Liver (tissue), 9 donors: ENCODE data around the gene SRPRB. TPM values are rescaled to one million over a fixed set of nuclear protein-coding genes. Genes with fewer than 3 reads are reported as not detected.

Experiments used
- DNase-seq: peaks from one replicate; pipeline ENCODE4 v3.0.0-alpha.2; 2017; ENCODE audit warnings: low spot score
- H3K27ac ChIP-seq, 2 donors: one replicate each; pipeline ENCODE4 v1.7.0; 2013; ENCODE audit warnings: inconsistent platforms in 2 of 2, low read length in 2 of 2, control low read depth in 1 of 2, low read depth in 1 of 2, mild to moderate bottlenecking in 1 of 2
- H3K27me3 ChIP-seq, 4 donors: one replicate each; pipeline versions ENCODE4 v1.6.1 to v1.7.0; 2013; ENCODE audit warnings: low read length in 3 of 4, inconsistent platforms in 1 of 4, mild to moderate bottlenecking in 1 of 4, moderate library complexity in 1 of 4; ENCODE audit not compliant: control insufficient read depth in 4 of 4, insufficient read depth in 4 of 4
- H3K36me3 ChIP-seq, 4 donors: one replicate each; pipeline versions ENCODE4 v1.6.1 to v1.7.0; 2013; ENCODE audit warnings: low read length in 3 of 4, mild to moderate bottlenecking in 3 of 4, low read depth in 1 of 4, moderate library complexity in 1 of 4; ENCODE audit not compliant: control insufficient read depth in 4 of 4, insufficient read depth in 3 of 4
- H3K4me1 ChIP-seq, 4 donors: one replicate each; pipeline versions ENCODE4 v1.6.1 to v1.7.0; 2013; ENCODE audit warnings: low read length in 3 of 4, mild to moderate bottlenecking in 3 of 4, moderate library complexity in 1 of 4; ENCODE audit not compliant: control insufficient read depth in 4 of 4, insufficient read depth in 4 of 4
- H3K4me3 ChIP-seq, 3 donors: one replicate each; pipeline versions ENCODE4 v1.6.1 to v1.7.0; 2013; ENCODE audit warnings: low read length in 3 of 3, control low read depth in 1 of 3, low read depth in 1 of 3, mild to moderate bottlenecking in 1 of 3
- H3K9ac ChIP-seq, 2 donors: one replicate each; pipeline ENCODE4 v1.7.0; 2013; ENCODE audit warnings: low read length in 2 of 2, mild to moderate bottlenecking in 2 of 2, moderate library complexity in 2 of 2, control low read depth in 1 of 2, low read depth in 1 of 2
- H3K9me3 ChIP-seq, 4 donors: one replicate each; pipeline versions ENCODE4 v1.6.1 to v1.7.0; 2013; ENCODE audit warnings: low read length in 3 of 4; ENCODE audit not compliant: control insufficient read depth in 4 of 4
- ATF3 ChIP-seq: IDR thresholded peaks from 2 replicates; pipeline ENCODE4 v1.6.1; 2016; ENCODE audit warnings: antibody characterized with exemption
- EGR1 ChIP-seq, 2 donors: IDR thresholded peaks; 2 replicates each; pipeline ENCODE4 v1.6.1; 2016 to 2018; ENCODE audit warnings: antibody characterized with exemption in 2 of 2, low read depth in 2 of 2
- FOXA1 ChIP-seq: IDR thresholded peaks from 2 replicates; pipeline ENCODE4 v1.6.1; 2016; ENCODE audit warnings: antibody characterized with exemption
- FOXA2 ChIP-seq: IDR thresholded peaks from 2 replicates; pipeline ENCODE4 v1.6.1; 2016; ENCODE audit warnings: antibody characterized with exemption
- GABPA ChIP-seq, 2 donors: IDR thresholded peaks in 1 of 2; conservative IDR thresholded peaks in 1 of 2; 2 replicates each; pipeline ENCODE4 v1.6.1; 2016; ENCODE audit warnings: antibody characterized with exemption in 2 of 2, mild to moderate bottlenecking in 1 of 2, moderate library complexity in 1 of 2
- HNF4A ChIP-seq, 2 donors: conservative IDR thresholded peaks; 2 replicates each; pipeline ENCODE4 v1.6.1; 2016; ENCODE audit warnings: antibody characterized with exemption in 2 of 2, mild to moderate bottlenecking in 2 of 2
- HNF4G ChIP-seq: IDR thresholded peaks from 2 replicates; pipeline ENCODE4 v1.6.1; 2016; ENCODE audit warnings: antibody characterized with exemption
- JUND ChIP-seq, 2 donors: IDR thresholded peaks; 2 replicates each; pipeline ENCODE4 v1.6.1; 2016; ENCODE audit warnings: antibody characterized with exemption in 2 of 2
- RAD21 ChIP-seq, 2 donors: IDR thresholded peaks; 2 replicates each; pipeline ENCODE4 v1.6.1; 2016; ENCODE audit warnings: antibody characterized with exemption in 2 of 2, mild to moderate bottlenecking in 2 of 2
- REST ChIP-seq: IDR thresholded peaks from 2 replicates; pipeline ENCODE4 v1.6.1; 2016; ENCODE audit warnings: antibody characterized with exemption, mild to moderate bottlenecking
- RXRA ChIP-seq, 2 donors: IDR thresholded peaks; 2 replicates each; pipeline ENCODE4 v1.6.1; 2017 to 2018; ENCODE audit warnings: antibody characterized with exemption in 2 of 2, mild to moderate bottlenecking in 1 of 2
- SP1 ChIP-seq: IDR thresholded peaks from 2 replicates; pipeline ENCODE4 v1.6.1; 2018; ENCODE audit warnings: antibody characterized with exemption, mild to moderate bottlenecking
- TAF1 ChIP-seq: conservative IDR thresholded peaks from 2 replicates; pipeline ENCODE4 v1.6.1; 2016; ENCODE audit warnings: antibody characterized with exemption, mild to moderate bottlenecking
- YY1 ChIP-seq: IDR thresholded peaks from 2 replicates; pipeline ENCODE4 v1.6.1; 2016; ENCODE audit warnings: antibody characterized with exemption, mild to moderate bottlenecking
- WGBS: extraction: QIAGEN DNeasy Blood & Tissue Kit; methylation state at CpG from one replicate; pipeline ENCODE4 v1.1.7; 2013; 5-methylcytosine and 5-hydroxymethylcytosine counted together
- polyA plus RNA-seq, 2 donors: library from polyadenylated mRNA; stranded (reverse) in 1 of 2; unstranded in 1 of 2; fragments of 200-250 nt in 1 of 2; fragments of >200 nt in 1 of 2; fragmentation: Nextera tagmentation in 1 of 2; extraction: Ambion mirVana in 1 of 2; gene quantifications; one replicate each; pipeline versions ENCODE4 v1.2.1 to v1.2.3, GENCODE V29; 2013 to 2015
- total RNA-seq, 2 donors: library from RNA; depleted of rRNA; stranded (reverse); fragments of >200 nt; gene quantifications; one replicate each; pipeline ENCODE4 v1.2.3, GENCODE V29; 2014
- TF ChIP-seq, protein P1 (sequence below): IDR thresholded peaks from 2 replicates; pipeline ENCODE4 v1.6.1; 2016; ENCODE audit warnings: antibody characterized with exemption
- TF ChIP-seq, protein P2 (sequence below): IDR thresholded peaks from 2 replicates; pipeline ENCODE4 v1.6.1; 2016; ENCODE audit warnings: antibody characterized with exemption
- TF ChIP-seq, protein P3 (sequence below): fragments of 150-350 bp; IDR thresholded peaks from 2 replicates; pipeline ENCODE4 v1.5.1; 2017; ENCODE audit warnings: improper control_type of control experiment, low read depth, low read length; ENCODE audit not compliant: missing input control
- donor health status: healthy.
- donor health status: healthy.
- donor health status: healthy.
- donor health status: healthy.
- donor health status: healthy.

The SRPRB gene
- total and polyA plus RNA-seq, 4 donors, result 34.7 to 97.6 (median 76.9) TPM

DNA sequence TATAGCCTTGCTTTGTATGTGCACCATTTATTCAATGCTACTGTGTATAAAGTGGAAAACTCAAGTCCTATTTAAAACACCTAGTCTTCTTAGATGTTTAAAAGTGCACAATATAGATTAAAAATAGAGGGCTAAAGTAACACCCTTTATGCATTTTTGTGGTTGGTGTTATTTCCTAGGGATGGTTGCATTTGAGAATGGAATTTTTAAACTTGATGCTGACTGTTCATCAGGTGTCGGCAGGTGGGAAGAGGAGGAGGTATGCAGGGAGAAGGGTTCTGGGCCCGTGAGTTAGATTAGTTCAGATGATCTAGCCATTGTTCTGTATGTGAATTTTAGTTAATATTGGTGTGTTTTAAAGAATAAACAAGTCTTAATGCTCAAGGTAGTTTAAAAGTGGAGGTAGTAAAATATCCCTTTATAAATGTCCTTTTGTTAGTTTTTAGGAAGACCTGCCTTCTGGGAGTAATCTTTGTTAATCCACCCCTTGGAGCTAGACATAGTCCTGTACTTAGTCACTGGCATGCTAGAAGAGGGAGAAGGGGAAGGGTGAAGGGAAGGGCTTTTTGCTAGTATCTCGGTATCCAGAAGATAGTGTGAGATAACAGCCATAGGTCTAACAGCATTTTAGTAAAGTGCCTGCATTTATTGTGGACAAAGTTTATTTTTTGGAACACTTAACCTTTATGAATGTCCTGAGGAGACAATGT is 8.1 kb upstream of the SRPRB start:
- no peaks in the 10 kb centered on the region for H3K9me3 ChIP-seq
- 89% methylated on average over 3 of the region's 3 CpGs for WGBS
- H3K4me3 ChIP-seq, result no peak overlapping the region
- TF ChIP-seq HNF4A (conservative IDR thresholded peaks at IDR 0.05) (no peak), JUND (IDR thresholded peaks at IDR 0.05) (no peak), FOXA1 (no peak), RAD21 (IDR thresholded peaks at IDR 0.05) (no peak), RXRA (IDR thresholded peaks at IDR 0.05) (no peak), REST (no peak), YY1 (no peak), SP1 (no peak), HNF4G (no peak), FOXA2 (no peak)
- TF ChIP-seq, protein P1, sequence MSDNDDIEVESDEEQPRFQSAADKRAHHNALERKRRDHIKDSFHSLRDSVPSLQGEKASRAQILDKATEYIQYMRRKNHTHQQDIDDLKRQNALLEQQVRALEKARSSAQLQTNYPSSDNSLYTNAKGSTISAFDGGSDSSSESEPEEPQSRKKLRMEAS, result no peak
- H3K4me1 ChIP-seq, result no peaks in the 10 kb centered on the region
- DNase-seq, result no peak
- H3K27me3 ChIP-seq, result no peaks in the 10 kb centered on the region
- no peak overlapping the region for H3K9ac ChIP-seq
- no peaks in the 10 kb centered on the region for H3K36me3 ChIP-seq
- H3K27ac ChIP-seq, result no peak overlapping the region

- WGBS, result 79% methylated on average over 7 of the region's 7 CpGs
- DNase-seq, result no peak
- H3K4me3 ChIP-seq, result no peak overlapping the region
These were observed 5.6 kb upstream of the SRPRB start for GRCh38 chr3:133799794-133800585.

More at GRCh38 chr3:133799794-133800585, 5.6 kb upstream of the SRPRB start:
- Histone ChIP-seq H3K27ac (no peak overlapping the region), H3K9ac (no peak overlapping the region), H3K9me3 (no peaks in the 10 kb centered on the region), H3K36me3 (no peaks in the 10 kb centered on the region), H3K27me3 (no peaks in the 10 kb centered on the region), H3K4me1 (peaks cover 0 to under 1% (median 0%) of the 10 kb centered on the region in 4 donors)
- no peak for TF ChIP-seq GABPA (IDR thresholded peaks at IDR 0.05 in 1 of 2, conservative IDR thresholded peaks at IDR 0.05 in 1 of 2)
- TF ChIP-seq FOXA2, result no peak
- TF ChIP-seq TAF1, result no peak
- TF ChIP-seq, protein P2, sequence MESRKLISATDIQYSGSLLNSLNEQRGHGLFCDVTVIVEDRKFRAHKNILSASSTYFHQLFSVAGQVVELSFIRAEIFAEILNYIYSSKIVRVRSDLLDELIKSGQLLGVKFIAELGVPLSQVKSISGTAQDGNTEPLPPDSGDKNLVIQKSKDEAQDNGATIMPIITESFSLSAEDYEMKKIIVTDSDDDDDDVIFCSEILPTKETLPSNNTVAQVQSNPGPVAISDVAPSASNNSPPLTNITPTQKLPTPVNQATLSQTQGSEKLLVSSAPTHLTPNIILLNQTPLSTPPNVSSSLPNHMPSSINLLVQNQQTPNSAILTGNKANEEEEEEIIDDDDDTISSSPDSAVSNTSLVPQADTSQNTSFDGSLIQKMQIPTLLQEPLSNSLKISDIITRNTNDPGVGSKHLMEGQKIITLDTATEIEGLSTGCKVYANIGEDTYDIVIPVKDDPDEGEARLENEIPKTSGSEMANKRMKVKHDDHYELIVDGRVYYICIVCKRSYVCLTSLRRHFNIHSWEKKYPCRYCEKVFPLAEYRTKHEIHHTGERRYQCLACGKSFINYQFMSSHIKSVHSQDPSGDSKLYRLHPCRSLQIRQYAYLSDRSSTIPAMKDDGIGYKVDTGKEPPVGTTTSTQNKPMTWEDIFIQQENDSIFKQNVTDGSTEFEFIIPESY, result no peak
- TF ChIP-seq YY1, result no peak
- no peak for TF ChIP-seq FOXA1
- no peak for TF ChIP-seq JUND (IDR thresholded peaks at IDR 0.05)
- TF ChIP-seq SP1, result no peak
- TF ChIP-seq EGR1 (IDR thresholded peaks at IDR 0.05; ENCODE audit: low read depth in 2 of 2), result no peak
- TF ChIP-seq REST, result no peak
- TF ChIP-seq RAD21 (IDR thresholded peaks at IDR 0.05), result no peak
- TF ChIP-seq, protein P1, result no peak
- TF ChIP-seq ATF3, result no peak
- TF ChIP-seq RXRA (IDR thresholded peaks at IDR 0.05), result no peak
- no peak for TF ChIP-seq HNF4A (conservative IDR thresholded peaks at IDR 0.05)
- TF ChIP-seq, protein P3, sequence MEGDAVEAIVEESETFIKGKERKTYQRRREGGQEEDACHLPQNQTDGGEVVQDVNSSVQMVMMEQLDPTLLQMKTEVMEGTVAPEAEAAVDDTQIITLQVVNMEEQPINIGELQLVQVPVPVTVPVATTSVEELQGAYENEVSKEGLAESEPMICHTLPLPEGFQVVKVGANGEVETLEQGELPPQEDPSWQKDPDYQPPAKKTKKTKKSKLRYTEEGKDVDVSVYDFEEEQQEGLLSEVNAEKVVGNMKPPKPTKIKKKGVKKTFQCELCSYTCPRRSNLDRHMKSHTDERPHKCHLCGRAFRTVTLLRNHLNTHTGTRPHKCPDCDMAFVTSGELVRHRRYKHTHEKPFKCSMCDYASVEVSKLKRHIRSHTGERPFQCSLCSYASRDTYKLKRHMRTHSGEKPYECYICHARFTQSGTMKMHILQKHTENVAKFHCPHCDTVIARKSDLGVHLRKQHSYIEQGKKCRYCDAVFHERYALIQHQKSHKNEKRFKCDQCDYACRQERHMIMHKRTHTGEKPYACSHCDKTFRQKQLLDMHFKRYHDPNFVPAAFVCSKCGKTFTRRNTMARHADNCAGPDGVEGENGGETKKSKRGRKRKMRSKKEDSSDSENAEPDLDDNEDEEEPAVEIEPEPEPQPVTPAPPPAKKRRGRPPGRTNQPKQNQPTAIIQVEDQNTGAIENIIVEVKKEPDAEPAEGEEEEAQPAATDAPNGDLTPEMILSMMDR, result no peak
